Measurements from ENCODE around the gene TIMM23. TPM values are rescaled to one million over a fixed set of nuclear protein-coding genes. Genes with fewer than 3 reads are reported as not detected.

The TIMM23 gene
- total RNA-seq, 1 donor from 2014 or later = 56.0 TPM

DNA sequence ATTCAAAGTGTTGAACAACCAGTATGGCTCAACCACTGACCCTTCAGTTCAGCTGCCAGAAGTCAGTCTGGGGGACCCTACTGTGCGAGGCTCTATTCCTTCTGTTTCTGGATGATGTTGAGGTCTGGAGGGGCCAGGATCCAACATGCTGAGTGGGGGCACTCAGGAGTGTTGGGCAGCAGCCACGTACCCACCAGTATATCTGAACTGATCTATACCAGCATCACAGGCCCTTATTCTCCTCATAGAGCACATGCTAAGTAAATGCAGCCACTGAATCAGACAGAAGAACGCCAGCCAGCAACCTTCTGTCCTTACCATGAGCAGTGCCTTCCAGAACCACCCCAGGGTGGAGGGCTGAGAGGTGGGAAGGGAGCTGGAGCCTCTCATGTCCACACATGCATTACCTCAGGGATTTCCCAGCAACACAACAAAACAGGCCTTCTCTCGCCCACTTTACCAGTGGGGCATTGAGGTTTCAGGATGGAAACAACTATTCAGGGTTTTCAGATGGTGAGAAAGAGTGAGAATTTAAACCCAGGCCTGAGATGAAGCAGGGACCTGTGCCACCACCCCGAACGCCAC lies 80.6 kb downstream of the TIMM23 start:
- peaks cover 7% of the 10 kb centered on the region for H3K4me1 Mint-ChIP-seq (ENCODE audit: low read depth, unreplicated experiment)
- no peak overlapping the region for H3K4me3 Mint-ChIP-seq (ENCODE audit: unreplicated experiment)
- TF ChIP-seq, protein P1, sequence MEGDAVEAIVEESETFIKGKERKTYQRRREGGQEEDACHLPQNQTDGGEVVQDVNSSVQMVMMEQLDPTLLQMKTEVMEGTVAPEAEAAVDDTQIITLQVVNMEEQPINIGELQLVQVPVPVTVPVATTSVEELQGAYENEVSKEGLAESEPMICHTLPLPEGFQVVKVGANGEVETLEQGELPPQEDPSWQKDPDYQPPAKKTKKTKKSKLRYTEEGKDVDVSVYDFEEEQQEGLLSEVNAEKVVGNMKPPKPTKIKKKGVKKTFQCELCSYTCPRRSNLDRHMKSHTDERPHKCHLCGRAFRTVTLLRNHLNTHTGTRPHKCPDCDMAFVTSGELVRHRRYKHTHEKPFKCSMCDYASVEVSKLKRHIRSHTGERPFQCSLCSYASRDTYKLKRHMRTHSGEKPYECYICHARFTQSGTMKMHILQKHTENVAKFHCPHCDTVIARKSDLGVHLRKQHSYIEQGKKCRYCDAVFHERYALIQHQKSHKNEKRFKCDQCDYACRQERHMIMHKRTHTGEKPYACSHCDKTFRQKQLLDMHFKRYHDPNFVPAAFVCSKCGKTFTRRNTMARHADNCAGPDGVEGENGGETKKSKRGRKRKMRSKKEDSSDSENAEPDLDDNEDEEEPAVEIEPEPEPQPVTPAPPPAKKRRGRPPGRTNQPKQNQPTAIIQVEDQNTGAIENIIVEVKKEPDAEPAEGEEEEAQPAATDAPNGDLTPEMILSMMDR (IDR thresholded peaks at IDR 0.05; ENCODE audit: partially characterized antibody, unreplicated experiment) = no peak
- peaks cover 1% of the 10 kb centered on the region for H3K9me3 Mint-ChIP-seq (ENCODE audit: unreplicated experiment)
- peaks cover 4% of the 10 kb centered on the region for H3K27me3 Mint-ChIP-seq (ENCODE audit: unreplicated experiment)
- DNase-seq = no peak
- H3K27ac Mint-ChIP-seq (ENCODE audit: unreplicated experiment) = no peak overlapping the region
- no peaks in the 10 kb centered on the region for H3K36me3 Mint-ChIP-seq (ENCODE audit: unreplicated experiment)

Other genes with a start within 250 kb of the TIMM23 start
- gene WASHC2C, start 245.2 kb upstream of the TIMM23 start, total RNA-seq (ENCODE audit: unreplicated experiment) = 86.6 TPM
- 37.4 TPM for gene AGAP4, start 125.0 kb upstream of the TIMM23 start, total RNA-seq (ENCODE audit: unreplicated experiment)
- 90.5 TPM for gene NCOA4, start 58.1 kb downstream of the TIMM23 start, total RNA-seq (ENCODE audit: unreplicated experiment)
- gene MSMB, start 73.8 kb downstream of the TIMM23 start, total RNA-seq (ENCODE audit: unreplicated experiment) = not detected

Measured in glutamatergic neuron (in vitro differentiated cells).